SW480 (cell line): ENCODE measurements around the gene ACAP3.

Source experiments
- DNase-seq: peaks from one replicate; pipeline ENCODE4 v3.0.0-alpha.2; 2016; ENCODE audit warnings: low spot score

The ACAP3 gene

DNA sequence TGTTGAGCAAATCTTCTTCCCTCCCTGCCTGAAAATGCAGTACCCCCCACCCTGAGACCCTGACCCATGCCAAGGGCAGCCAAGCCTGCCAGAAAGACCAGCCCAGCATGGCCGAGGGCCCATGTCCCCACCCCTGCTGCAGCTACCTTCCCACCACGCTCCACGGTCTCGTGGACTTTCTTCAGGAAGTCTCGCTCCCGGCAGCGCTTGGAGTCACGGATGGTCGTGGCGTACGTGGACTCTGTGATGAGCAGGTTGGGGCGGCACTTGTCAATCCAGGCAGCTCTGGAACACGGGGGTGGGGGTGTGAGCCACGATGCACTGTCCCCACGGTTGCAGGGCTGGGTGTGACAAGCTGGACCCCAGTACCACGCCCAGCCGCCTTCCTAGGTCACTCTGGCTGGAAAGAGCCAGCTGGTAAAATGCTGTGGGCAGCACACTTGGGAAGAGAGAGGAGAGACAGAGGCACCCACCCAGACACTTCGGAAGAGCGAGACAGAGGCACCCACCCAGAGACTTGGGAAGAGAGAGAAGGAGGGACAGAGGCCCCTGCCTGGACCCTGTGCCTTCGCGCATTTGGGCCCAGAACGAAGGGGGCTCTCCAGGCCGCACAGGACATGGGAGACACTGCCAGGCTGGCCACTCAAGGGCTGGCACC is 7.1 kb upstream of the ACAP3 start:
- DNase-seq, result no peak

DNA sequence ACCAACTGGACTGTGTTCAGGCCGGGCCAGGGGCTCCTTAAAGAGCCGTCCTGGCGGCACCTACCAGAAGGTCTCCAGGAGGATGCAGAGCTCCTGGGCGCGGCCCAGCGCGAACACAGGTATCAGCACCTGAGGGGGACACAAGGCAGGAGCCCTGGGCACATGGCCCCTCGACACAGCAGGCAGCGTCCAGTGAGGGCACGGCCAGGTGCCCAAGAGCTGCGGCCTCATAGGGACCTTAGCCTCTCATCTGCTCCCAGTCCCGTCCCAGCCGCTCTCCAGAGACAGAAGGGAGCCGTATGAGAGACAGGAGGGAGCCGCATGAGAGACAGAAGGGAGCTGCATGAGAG is 6.5 kb upstream of the ACAP3 start:
- DNase-seq, result no peak

DNA sequence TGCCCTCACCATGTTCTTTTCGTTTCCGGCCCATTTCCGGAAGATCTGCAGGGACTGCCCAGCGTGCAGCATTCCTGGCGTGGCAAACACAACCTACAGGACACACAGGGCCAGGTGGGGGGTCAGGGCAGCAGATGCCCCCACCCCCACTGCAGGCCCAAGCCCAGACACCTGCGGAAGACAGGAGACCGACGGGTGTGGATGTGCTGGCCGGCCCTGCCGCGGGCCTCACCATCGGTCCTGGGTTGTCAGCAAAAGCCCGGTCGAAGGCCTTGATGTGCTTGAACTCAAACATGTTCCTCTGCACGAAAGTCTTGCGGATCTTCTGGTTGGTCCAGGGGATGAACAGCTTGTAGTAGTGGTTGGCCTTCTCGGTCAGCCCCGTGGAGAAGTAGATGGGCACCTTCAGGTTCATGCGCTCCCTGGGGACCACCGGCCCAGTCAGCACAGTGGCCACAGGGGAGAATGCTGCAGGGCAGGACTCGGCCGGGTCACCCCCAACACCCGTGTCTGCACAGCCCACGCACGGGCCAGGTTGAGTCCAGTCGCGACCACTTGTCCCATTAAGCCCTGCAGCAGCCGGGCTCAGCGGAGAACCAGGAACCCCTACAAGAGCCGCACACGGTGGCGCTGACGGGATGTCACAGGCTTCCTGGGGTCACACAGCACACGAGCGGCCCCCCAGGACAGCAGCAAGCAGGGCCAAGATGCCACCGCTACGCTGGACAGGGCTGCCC is 5.9 kb upstream of the ACAP3 start:
- DNase-seq, result no peak

DNA sequence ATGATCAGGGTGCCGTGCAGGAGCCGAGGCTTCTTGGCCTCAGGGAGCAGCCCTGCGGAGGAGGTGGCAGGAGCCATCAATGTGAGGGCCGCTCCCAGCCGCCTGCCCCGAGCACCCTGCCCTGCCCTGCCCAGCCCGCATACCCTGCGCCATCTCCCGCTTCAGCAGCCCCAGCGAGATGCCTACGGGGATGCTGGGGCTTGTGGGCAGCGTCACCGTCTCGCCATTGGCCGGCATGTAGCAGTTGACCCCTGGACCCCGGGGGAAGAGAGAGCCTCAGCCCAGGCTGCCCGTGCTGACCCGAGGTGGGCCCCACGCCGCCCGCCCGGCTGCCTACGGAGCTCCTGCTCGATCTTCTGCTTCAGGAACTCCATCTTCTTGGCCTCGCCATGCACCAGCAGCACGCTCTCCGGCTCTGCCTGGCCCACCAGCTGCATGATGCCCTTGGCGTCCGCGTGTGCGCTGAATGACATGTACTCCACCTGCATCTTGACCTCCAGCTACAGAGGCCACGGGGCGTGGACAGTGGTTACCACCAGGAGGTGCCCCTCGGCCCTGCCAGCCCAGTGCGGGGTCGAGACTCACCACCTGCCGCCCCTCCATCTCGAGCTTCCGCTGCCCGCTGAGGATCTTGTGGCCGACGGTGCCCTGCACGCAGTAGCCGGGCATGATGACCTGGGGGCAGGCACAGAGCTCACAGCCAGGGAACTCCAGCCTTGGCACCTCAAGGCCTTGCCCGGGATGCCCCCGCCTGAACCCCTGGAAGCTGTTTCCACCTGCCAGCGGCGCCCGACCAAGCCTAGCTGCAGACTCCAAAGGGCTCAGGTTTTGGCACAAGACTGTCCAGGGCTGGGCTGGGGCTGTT is 5.0 kb upstream of the ACAP3 start:
- no peak for DNase-seq

DNA sequence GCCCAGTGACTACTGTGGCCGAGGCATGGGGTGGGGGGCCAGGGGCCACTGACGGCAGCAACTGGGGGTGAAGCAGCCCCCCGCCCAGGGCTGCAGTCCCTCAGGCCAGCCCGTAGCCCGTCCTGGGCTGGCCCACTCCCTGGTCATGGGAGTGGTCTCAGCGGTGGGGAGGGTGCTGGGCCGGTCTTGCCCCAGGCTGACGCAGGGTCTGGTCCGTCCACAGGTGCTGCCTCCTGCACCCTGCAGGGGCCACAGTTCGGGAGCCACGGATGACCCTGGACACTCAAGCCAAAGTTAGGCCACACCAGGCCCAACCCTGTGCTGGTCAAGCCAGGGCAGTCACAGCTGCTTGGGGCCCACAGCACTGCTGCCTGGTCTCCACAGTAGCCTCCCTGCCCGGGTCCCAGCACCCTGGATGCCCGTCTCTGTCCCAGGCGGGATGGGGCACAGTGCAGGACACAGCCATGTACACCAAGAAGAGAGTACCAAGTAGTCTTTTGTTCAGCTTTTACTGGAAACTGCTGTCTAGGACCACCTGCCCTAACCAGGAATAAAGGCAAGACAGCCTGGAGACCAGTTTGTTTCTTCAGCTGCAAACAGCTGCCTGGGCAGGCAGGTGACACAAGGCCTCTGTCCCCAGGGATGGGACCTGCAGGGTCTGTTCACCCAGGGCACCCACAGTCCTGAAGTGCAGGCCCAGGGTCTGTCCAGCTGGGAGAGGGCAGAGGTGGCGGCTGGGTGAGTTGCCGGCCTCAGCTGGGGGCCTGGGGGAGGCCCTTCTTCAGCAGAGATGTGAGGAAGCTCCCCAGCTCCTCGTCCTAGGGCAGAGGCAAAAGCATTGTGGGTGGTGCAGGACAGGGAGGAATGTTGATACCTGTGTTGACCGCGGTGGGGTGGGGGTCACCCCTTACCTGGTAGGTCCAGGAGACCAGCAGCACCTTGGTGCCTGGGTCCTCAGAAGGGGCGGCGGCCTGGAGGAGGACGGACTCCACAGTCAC is 3.7 kb upstream of the ACAP3 start:
- DNase-seq, result no peak

DNA sequence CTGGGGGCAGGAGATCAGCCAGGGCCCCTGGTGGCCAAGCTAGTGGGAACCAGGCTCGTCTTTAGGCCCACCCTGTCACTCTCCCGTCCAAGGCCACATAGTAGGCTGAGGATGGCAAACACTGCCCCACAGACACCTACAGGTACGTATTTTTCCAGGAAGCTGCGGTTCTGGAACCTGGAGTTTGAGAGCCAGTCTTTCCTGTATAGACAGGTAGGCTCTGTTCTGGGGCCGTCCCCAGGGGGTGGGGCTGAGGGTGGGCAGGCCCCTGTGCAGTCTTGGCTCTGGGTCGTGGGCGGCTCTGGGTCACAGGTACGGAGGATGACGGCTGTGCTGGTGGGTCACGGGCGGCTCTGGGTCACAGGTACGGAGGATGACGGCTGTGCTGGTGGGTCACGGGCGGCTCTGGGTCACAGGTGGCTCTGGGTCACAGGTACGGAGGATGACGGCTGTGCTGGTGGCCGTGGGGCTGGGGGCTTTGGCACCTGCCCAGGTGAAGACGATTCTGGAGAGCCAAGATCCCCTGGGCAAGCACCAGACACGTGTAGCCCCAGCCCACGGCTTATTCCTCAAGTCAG is 2.8 kb upstream of the ACAP3 start:
- DNase-seq, result no peak

DNA sequence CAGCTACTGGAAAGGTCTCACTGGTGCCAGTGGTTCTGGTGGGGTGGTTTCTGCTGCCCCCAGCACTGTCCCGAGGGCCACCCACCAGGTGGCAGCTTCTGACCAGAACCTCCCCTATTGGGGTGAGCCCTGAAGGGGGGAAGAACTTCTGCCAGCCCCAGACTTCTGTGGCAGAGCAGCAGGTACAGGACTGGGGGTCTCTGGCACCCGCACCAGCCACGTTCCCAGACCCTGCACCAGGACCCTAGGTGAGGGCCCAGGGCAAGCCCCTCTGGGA is 2.3 kb upstream of the ACAP3 start:
- DNase-seq, result no peak

DNA sequence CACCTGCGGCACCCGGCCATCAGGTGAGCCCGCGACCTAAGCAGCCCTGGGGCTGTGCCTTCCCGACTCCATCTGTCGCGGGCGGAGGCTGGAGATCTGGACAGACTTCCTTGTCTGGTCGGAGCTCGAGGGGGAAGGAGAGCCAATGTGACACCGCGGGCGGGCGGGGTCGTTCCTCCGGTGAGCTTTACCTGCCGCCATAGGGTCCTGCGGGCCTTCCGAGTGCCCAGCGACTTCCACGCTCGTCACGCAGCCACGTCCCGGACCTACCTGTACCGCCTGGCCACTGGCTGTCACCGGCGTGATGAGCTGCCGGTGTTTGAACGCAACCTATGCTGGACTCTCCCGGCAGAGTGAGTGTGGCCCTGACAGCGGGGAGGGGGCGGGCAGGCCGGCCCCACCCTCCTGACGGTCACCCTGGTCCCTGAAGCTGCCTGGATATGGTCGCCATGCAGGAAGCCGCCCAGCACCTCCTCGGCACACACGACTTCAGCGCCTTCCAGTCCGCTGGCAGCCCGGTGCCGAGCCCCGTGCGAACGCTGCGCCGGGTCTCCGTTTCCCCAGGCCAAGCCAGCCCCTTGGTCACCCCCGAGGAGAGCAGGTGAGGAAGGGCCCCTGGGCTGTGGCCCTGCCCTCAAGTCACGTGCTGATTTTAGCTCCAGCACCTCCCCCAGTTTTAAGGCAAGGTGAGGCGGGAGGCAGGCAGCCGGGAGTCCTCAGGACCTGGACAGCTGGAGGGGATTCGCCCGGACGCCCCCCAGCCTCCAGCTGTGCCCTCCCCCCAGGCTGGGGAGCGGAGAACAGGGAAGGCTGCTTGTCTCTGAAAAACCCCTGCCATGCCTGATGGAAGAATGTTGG is 1.8 kb upstream of the ACAP3 start:
- peak; percentile 31 for DNase-seq

DNA sequence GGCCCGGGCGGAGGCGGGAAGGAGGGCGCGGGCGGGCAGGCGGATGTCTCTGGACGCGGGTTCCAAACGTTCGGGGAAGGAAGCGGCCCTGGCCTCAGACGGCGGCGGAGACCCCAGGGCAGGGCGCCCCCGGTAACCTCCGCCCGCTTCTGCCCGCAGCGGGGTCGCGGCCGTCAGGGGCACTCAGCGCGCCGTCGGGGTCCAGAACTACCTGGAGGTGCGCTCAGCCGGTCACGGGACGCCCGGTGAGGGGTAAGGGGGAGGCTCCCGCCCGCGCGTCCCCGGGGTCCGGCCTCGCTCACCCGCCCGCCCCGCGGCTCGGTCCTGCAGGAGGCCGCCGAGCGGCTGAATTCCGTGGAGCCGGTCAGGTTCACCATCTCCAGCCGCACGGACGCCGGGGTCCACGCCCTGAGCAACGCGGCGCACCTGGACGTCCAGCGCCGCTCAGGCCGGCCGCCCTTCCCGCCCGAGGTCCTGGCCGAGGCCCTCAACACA is 1.1 kb upstream of the ACAP3 start:
- DNase-seq, result no peak

DNA sequence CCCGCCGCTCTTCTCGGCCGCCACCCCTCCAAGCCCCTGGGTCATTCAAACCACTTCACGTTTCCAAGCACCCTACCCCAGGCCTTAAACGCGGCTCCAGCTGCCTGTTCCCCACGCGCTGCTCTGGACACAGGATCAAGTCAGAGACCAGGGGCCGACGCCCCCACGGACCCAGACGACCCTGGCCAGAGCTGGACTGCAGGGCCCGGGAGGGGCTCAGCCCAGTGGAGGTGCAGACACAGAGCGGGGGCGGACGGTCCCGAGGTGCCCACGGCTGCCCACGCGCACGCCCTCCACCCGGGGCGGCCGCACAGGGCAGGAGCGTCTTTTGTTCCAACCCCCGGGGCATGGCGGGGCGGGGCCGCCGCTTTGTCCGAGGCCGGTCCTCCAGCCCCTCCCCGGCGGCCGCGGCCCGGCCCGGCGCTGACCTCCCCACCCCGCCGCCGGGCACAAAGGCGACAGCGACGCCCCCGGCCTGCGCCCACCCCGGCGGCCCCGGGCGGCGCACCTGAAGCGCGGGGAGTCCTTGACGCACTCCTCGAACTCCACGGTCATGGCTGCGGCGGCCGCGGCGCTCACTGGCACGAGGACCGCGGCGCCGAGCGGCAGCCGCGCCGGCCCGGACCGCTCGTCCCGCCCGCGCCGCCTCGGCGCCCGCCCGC is 338 bp downstream of the ACAP3 start:
- no peak for DNase-seq

DNA sequence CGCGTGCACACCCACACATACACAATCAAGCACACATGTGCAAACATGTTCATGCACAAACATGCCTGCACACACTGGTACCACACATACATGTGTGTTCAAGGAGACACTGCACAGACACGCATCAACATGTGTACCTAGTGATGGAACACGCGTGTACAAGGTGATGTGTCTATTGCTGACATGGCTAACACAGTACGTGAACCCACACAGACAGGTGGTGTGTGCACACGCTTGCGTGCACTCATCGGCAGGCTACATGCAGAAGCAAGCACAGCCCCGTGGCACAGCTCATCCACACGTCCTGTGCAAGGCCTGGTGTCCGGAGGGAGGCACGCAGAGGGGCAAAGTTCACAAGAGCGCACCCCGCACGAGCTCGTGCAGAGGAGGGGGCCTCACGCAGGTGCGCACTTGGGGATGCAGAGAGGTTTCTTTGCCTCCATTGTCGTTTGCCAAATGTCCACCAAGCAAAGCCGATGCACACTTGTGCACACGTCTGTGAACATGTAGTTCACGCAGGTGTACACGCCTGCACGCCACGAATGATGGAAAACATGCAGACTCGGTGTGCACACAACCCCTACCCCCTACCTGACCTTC is 969 bp downstream of the ACAP3 start:
- no peak for DNase-seq

DNA sequence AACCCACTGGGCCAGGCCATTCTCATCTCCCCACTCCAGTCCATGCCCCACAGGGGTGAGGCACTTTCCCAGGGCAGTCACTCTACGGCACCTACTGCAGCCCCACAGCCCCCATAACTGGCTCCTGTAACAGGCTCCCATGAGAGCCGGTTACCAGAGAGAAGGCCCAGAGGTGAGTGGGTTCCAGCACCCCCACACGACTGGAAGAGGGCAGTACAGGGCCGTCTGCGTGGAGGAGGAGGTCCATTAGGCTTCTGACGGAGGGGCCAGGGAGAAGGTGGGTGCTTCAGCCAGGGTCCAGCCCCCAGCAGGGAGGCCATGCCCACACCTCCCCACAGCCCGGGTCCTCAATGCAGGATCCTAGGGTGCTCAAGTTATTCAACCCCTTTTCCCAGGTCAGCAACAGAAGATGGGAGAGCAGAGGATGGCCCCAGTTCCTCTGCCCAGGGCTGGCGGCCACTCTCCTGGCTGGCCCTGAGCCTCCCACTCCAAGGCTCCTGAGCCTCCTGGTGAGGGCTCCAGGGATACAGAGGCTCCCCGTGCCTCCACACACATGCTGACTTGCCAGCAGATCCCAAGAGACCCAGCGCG is 1.6 kb downstream of the ACAP3 start:
- peak; percentile 56 for DNase-seq

DNA sequence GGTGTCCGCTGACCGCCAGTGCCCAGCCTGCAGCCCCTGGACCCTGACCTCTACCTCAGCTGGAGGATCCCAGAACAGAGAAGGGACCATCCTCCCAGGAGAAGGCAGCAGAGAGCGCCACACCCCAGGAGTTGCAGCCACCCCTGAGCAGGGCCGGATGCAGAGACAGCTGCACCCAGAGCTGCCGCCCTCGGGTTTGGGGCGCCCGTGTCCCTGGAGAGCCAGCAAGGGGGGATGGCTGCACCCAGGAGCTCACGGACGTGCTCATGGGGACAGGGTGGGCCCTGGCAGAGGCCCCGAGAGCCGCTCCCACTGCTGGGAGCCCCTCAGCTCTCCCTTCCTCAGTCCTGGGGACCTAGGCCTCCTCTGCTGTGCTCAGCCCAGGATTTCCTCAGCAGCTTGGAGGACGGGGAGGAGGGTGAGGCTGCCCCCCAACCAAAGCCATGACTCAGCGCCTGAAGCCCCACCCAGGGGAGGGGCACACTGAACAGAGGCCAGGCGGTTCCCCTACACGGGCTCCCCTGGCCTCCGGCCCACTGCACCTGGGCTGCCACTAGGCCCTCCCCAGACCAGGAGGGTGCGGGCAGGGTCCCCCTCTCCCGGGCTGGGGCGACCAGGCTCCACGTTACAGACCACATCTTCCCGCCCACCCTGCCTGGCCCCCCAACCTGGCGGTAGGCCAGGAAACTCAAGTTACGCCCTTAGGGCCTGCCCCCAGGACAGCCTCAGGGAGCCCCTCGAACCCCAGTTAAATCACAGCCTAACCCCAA is 2.2 kb downstream of the ACAP3 start:
- DNase-seq, result peak; percentile 83

DNA sequence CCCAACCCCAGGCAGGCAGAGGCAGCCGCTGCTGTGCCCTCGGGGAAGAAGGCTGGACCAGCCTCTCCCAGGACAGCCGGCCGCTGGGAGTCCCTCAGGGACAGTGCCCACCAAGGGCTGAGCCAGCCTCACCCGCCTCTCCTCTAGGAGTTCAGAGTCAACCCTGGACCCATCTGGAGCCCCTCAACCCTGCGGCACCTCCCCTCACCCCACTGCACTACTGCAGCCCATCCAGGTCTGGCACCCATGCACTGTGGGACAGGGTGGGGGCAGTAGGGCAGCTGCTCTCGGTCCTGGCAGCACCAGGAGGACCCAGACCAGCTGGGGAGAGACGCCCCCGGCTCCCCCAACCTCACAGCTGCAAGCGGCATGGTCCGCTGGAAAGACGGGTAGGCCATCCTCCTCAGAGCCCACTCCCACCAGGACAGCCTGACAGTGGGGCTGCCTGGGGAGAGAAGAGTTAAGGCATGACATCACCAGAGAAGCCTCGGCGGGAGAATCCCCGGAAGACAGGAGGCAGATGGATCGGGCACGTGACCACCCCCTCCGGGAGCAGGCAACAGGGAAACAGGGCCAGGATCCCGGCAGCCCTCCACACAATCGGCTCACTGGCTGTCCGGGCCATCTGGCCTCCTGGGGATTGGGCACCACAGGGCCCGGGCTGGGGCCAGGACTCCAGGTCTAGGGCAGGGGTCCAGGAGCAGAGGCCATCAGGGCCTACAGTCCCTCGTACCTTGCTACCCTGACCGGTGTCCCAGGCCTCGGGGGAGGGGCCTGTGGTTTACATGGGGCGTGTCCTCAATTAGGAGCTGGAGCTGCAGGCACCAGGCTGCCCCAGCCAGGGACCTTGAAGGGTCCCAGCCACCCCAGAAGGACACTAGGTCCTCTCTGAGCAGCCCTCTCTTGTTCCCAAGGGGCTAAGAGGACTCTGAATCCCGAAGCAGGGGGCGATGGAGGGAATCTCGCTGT is 3.1 kb downstream of the ACAP3 start:
- DNase-seq, result peak; percentile 79

DNA sequence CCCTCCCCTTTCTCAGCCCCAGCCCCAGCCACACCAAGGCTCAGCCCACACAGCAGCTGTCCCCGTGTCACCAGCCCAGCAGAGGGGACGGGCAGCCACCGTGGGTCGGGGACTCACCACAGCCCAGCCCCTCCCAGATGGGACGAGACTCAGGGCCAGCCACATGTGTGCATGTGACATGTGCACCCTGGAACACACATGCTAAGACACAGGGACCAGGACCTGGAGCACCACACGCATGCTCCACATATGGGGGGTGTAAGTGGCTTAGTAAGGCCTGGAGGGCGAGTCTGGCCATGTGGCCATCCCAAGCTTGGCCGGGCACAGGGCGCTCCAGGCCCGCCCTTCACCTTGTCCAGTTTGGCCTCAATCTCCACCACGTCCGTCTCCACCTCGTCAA is 4.0 kb downstream of the ACAP3 start:
- no peak for DNase-seq

DNA sequence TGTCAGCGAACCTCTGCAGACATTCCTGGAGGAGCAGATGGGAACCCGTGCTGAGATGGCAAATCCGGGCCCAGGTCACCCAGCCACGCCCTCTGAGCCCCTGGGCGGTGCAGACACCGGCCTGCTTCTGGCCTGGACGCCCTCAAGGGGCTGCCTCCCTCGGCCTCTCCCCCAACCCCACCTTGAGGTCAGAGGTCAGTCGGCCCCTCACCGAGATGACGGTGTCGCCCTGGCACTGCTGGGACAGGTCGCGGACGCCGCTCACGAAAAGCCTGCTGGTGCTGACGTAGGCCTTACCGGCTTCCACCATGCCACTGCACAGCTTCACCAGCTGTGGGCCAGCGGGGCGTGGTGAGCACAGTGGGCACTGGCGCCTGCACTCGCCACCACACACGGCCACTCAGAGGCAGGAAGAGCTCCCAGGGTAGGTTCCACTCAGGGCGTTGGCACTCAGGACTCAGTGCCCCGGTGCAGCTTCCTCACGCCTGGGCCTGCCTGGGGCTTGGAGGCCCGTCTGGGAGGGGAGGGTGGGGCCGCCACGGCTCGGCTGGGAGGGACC is 4.7 kb downstream of the ACAP3 start:
- no peak for DNase-seq

DNA sequence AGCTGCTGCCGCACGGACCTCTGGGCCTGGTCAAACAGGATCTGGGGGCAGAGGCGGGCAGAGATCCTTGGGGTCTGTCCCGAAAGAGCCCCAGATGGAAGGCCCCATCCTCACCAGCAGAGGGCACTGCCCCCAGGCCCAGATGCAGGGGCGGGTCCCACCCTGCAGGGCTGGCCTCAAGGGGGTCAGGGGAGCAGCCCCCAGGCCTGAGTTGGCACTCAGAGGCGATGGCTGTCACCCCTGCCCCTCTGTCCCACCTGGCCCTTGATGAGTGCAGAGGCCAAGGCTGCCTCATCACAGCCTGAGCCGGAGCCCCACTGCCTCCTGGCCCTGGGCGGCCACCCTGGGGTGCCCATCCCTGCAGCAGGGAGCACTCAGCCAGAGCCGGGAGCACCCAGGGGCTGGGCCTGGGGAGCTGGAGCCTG is 5.7 kb downstream of the ACAP3 start:
- DNase-seq, result no peak
